Heart left ventricle (tissue), 13 donors: ENCODE data around the gene MEGF11.

Experiments
- POLR2A ChIP-seq, 2 donors: fragments of 450-650 bp; IDR thresholded peaks; one replicate each; pipeline ENCODE4 v1.6.1; 2017; ENCODE audit warnings: antibody characterized with exemption in 2 of 2, mild to moderate bottlenecking in 2 of 2, moderate library complexity in 2 of 2
- TF ChIP-seq, protein P1 (sequence below), 12 donors: fragments of 200-600 bp; sonication (generic) in 4 of 12; IDR thresholded peaks; one replicate each; pipeline versions ENCODE4 v1.5.0 to v1.8.0; 2018 to 2022; ENCODE audit warnings: antibody characterized with exemption in 12 of 12, mild to moderate bottlenecking in 5 of 12
- donor health status: ischemic (EF 13 %, LVEDD 7.1; RV severe dilation, severe dysfunction).
- donor health status: DM: no; HTN: yes; CAD: no.
- donor health status: DM: no; HTN: no; CAD: no.
- donor health status: ischemic (EF 25% LVEDD 6.9; RV normal size, moderate dysfunction).
- donor health status: ischemic (EF 25% LVEDD 5.7; RV mildly dilated, moderate dysfunction).
- donor health status: ischemic (EF 35%, LVEDD 5.7; RV mildly dilated, moderate dysfunction).
- donor health status: nonischemic (EF 11% LVEDD 7.7; RV severe dilation, severe dysfunction).
- donor health status: DM: yes; HTN: yes; CAD: no.
- donor health status: PGD.
- donor health status: ischemic (EF 29% LVEDD 5.4; RV normal size, mild dysfunction).
- donor health status: nonischemic (EF 23%, LVEDD 6.1; RV moderate dilation, normal function).

DNA sequence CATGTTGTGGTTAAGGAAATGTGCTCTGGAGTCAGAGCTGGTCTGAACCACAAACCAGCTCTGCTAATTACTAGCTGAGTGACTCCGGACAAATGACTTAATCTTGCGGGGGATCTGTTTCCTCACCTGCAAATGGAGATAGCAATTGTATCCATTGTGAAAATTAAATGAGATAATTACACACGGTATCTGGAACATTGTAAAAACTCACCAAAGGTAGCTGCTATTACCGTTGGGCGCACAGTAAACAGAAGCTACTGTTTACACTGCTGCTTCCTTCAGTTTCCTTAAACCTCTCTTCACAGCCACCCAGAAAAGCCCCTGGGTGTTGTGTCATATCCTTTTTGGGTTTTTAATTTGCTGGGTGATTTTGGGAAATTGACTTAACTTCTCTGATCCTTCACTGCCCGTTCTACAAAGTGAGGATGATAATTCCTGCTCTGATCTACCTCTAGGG lies 107.8 kb downstream of the MEGF11 start:
- TF ChIP-seq POLR2A (IDR thresholded peaks at IDR 0.05) = no peak
- TF ChIP-seq, protein P1, sequence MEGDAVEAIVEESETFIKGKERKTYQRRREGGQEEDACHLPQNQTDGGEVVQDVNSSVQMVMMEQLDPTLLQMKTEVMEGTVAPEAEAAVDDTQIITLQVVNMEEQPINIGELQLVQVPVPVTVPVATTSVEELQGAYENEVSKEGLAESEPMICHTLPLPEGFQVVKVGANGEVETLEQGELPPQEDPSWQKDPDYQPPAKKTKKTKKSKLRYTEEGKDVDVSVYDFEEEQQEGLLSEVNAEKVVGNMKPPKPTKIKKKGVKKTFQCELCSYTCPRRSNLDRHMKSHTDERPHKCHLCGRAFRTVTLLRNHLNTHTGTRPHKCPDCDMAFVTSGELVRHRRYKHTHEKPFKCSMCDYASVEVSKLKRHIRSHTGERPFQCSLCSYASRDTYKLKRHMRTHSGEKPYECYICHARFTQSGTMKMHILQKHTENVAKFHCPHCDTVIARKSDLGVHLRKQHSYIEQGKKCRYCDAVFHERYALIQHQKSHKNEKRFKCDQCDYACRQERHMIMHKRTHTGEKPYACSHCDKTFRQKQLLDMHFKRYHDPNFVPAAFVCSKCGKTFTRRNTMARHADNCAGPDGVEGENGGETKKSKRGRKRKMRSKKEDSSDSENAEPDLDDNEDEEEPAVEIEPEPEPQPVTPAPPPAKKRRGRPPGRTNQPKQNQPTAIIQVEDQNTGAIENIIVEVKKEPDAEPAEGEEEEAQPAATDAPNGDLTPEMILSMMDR (IDR thresholded peaks at IDR 0.05) = no peak
